HepG2 (cell line): ENCODE data around the gene CIT.

Experiments used
- CHD2 ChIP-seq: IDR thresholded peaks from 2 replicates; pipeline ENCODE4 v1.6.1; 2011; ENCODE audit warnings: low read depth, low read length, improper control_type of control experiment
- FOXA1 ChIP-seq, 2 experiments: fragments of 450-650 bp in 1 of 2; sonication (generic) in 1 of 2; formaldehyde crosslinking in 1 of 2; IDR thresholded peaks; 2 replicates each; pipeline versions ENCODE4 v1.4.0 to v1.6.1; 2016 to 2020; ENCODE audit warnings: missing genetic modification reagents in 1 of 2
- IRF2 ChIP-seq: IDR thresholded peaks from 2 replicates; pipeline ENCODE4 v1.6.1; 2018; ENCODE audit warnings: missing genetic modification reagents, missing compliant biosample characterization
- JDP2 ChIP-seq: sonication (generic); formaldehyde crosslinking; IDR thresholded peaks from 2 replicates; pipeline ENCODE4 v1.8.1; 2022; ENCODE audit warnings: missing genetic modification reagents, borderline replicate concordance
- KMT2A ChIP-seq: sonication (generic); formaldehyde crosslinking; IDR thresholded peaks from 2 replicates; pipeline ENCODE4 v1.4.0; 2020; ENCODE audit warnings: missing genetic modification reagents
- POLR2A ChIP-seq, 2 experiments: IDR thresholded peaks; 2 replicates each; pipeline ENCODE4 v1.6.1; 2011; ENCODE audit warnings: low read depth in 2 of 2, low read length in 2 of 2, mild to moderate bottlenecking in 1 of 2, moderate library complexity in 1 of 2; ENCODE audit not compliant: insufficient read depth in 1 of 2
- RXRA ChIP-seq: sonication (generic); formaldehyde crosslinking; IDR thresholded peaks from 2 replicates; pipeline ENCODE4 v1.5.1; 2020; ENCODE audit warnings: missing genetic modification reagents
- SMARCE1 ChIP-seq: fragments of 450-650 bp; IDR thresholded peaks from 2 replicates; pipeline ENCODE4 v1.6.1; 2017; ENCODE audit warnings: borderline replicate concordance
- SOX6 ChIP-seq, 2 experiments: fragments of 450-650 bp in 1 of 2; sonication (generic) in 1 of 2; formaldehyde crosslinking in 1 of 2; IDR thresholded peaks; 2 replicates each; pipeline versions ENCODE4 v1.4.0 to v1.6.1; 2017 to 2020; ENCODE audit warnings: antibody characterized with exemption in 1 of 2, mild to moderate bottlenecking in 1 of 2, missing genetic modification reagents in 1 of 2
- TF ChIP-seq, protein P1 (sequence below): sonication (generic); formaldehyde crosslinking; IDR thresholded peaks from 2 replicates; pipeline ENCODE4 v1.5.0; 2020; ENCODE audit warnings: mild to moderate bottlenecking, missing genetic modification reagents, moderate library complexity
- TF ChIP-seq, protein P2 (sequence below): IDR thresholded peaks from 2 replicates; pipeline ENCODE4 v1.6.1; 2016

DNA sequence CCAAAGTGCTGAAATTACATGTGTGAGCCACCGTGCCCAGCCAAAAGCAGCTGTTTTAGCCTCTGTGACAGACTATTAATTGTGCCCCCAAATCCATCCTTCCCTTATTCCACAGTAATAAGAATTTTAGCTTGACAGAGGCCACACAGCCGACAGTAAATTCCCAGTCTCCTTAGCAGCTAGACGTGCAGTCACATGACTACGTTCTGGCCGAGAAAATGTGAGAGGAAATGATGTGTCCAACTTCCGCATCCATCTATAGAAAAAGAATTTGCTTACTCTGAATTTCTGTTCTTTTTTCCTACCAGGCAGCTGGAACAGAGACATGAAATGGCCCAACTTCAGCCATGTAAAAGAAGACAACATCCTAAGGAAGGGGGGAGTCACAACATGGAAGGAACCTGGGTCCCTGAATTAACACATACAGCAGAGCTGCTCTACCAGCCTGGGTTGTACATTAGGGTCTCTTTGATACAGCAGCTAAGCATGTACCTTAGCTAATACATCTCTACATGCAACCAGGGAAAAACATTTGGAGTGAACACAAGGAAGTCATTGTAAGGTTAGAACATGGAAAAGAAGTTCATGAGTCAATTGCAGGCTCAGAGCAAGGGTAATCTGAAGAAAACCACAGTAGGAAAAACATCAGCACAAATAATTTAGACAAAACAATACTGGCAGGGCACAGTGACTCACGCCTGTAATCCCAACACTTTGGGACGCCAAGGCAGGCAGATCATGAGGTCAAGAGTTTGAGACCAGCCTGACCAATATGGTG, 35.5 kb downstream of the CIT start:
- TF ChIP-seq CHD2 (no peak), POLR2A (IDR thresholded peaks at IDR 0.05; ENCODE audit: insufficient read depth in 1 of 2, low read depth in 2 of 2, low read length in 2 of 2) (no peak), FOXA1 (IDR thresholded peaks at IDR 0.05) (no peak), FOXA1 (CRISPR knock-in tag; IDR thresholded peaks at IDR 0.05) (no peak), KMT2A (CRISPR knock-in tag) (no peak), JDP2 (CRISPR knock-in tag) (no peak), RXRA (CRISPR knock-in tag) (no peak), IRF2 (CRISPR knock-in tag) (no peak), SOX6 (IDR thresholded peaks at IDR 0.05) (no peak), SOX6 (CRISPR knock-in tag; IDR thresholded peaks at IDR 0.05) (no peak), SMARCE1 (no peak)
- TF ChIP-seq, protein P1, sequence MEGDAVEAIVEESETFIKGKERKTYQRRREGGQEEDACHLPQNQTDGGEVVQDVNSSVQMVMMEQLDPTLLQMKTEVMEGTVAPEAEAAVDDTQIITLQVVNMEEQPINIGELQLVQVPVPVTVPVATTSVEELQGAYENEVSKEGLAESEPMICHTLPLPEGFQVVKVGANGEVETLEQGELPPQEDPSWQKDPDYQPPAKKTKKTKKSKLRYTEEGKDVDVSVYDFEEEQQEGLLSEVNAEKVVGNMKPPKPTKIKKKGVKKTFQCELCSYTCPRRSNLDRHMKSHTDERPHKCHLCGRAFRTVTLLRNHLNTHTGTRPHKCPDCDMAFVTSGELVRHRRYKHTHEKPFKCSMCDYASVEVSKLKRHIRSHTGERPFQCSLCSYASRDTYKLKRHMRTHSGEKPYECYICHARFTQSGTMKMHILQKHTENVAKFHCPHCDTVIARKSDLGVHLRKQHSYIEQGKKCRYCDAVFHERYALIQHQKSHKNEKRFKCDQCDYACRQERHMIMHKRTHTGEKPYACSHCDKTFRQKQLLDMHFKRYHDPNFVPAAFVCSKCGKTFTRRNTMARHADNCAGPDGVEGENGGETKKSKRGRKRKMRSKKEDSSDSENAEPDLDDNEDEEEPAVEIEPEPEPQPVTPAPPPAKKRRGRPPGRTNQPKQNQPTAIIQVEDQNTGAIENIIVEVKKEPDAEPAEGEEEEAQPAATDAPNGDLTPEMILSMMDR (CRISPR knock-in tag) = no peak
- TF ChIP-seq, protein P2, sequence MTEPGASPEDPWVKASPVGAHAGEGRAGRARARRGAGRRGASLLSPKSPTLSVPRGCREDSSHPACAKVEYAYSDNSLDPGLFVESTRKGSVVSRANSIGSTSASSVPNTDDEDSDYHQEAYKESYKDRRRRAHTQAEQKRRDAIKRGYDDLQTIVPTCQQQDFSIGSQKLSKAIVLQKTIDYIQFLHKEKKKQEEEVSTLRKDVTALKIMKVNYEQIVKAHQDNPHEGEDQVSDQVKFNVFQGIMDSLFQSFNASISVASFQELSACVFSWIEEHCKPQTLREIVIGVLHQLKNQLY (CRISPR knock-in tag) = no peak
